WTC11 (cell line): ENCODE measurements around the gene MCF2L2. TPM values are rescaled to one million over a fixed set of nuclear protein-coding genes. Genes with fewer than 3 reads are reported as not detected.

ENCODE experiments used
- ATAC-seq: fragments of 200-7000 bp; cut with Tn5 transposase; 2 replicates; pipeline ENCODE4 v1.10.0; 2021; ENCODE audit warnings: mild to moderate bottlenecking, moderate library complexity
- CTCF ChIA-PET: fragments of 300-600 bp; sonication (Branson Sonifier 250); formaldehyde crosslinking; loops from one replicate; lab custom pipeline; 2021; ENCODE audit warnings: antibody characterized with exemption; lab: Charles Lee
- POLR2A ChIA-PET: fragments of 350-600 bp; sonication (Branson Sonifier 250); formaldehyde crosslinking; loops from one replicate; lab custom pipeline; 2021; ENCODE audit warnings: antibody characterized with exemption; lab: Charles Lee
- DNase-seq: peaks from one replicate; pipeline ENCODE4 v3.0.0; 2021; ENCODE audit warnings: low spot score
- H3K27ac Mint-ChIP-seq: 2 replicates; pipeline ENCODE4 v1.8.0; 2021; ENCODE audit warnings: mixed read lengths
- H3K27me3 Mint-ChIP-seq: 2 replicates; pipeline ENCODE4 v1.8.0; 2021; ENCODE audit warnings: low read depth, mild to moderate bottlenecking, moderate library complexity, mixed read lengths
- H3K36me3 Mint-ChIP-seq: 2 replicates; pipeline ENCODE4 v1.8.0; 2021; ENCODE audit warnings: mixed read lengths
- H3K4me1 Mint-ChIP-seq: 2 replicates; pipeline ENCODE4 v1.8.0; 2022; ENCODE audit warnings: mixed read lengths
- H3K4me3 Mint-ChIP-seq: 2 replicates; pipeline ENCODE4 v1.8.0; 2021; ENCODE audit warnings: mild to moderate bottlenecking, moderate library complexity, mixed read lengths
- H3K9me3 Mint-ChIP-seq: 2 replicates; pipeline ENCODE4 v1.8.0; 2021; ENCODE audit warnings: mixed read lengths
- CREM ChIP-seq: sonication (generic); formaldehyde crosslinking; IDR thresholded peaks from 2 replicates; pipeline ENCODE4 v1.8.1; 2022; ENCODE audit warnings: mild to moderate bottlenecking, missing genetic modification reagents, moderate library complexity
- CTCF ChIP-seq: fragments of 200-600 bp; IDR thresholded peaks from 2 replicates; pipeline ENCODE4 v1.8.0; 2022; ENCODE audit warnings: antibody characterized with exemption
- E2F1 ChIP-seq: sonication (generic); formaldehyde crosslinking; IDR thresholded peaks from 2 replicates; pipeline ENCODE4 v1.8.0; 2022; ENCODE audit warnings: mild to moderate bottlenecking, missing genetic modification reagents
- ELF4 ChIP-seq: sonication (generic); formaldehyde crosslinking; IDR thresholded peaks from 2 replicates; pipeline ENCODE4 v1.8.1; 2022; ENCODE audit warnings: low read depth, mild to moderate bottlenecking, moderate library complexity, missing genetic modification reagents
- ETV6 ChIP-seq: sonication (generic); formaldehyde crosslinking; IDR thresholded peaks from 2 replicates; pipeline ENCODE4 v1.8.1; 2022; ENCODE audit warnings: mild to moderate bottlenecking, missing genetic modification reagents
- IRF1 ChIP-seq: sonication (generic); formaldehyde crosslinking; IDR thresholded peaks from 2 replicates; pipeline ENCODE4 v1.8.0; 2023; ENCODE audit warnings: missing genetic modification reagents
- IRF2 ChIP-seq: sonication (generic); formaldehyde crosslinking; IDR thresholded peaks from 2 replicates; pipeline ENCODE4 v1.8.0; 2022; ENCODE audit warnings: low read depth, missing genetic modification reagents, borderline replicate concordance
- MAX ChIP-seq: sonication (generic); formaldehyde crosslinking; IDR thresholded peaks from 2 replicates; pipeline ENCODE4 v1.8.0; 2022; ENCODE audit warnings: mild to moderate bottlenecking, missing genetic modification reagents
- NFATC4 ChIP-seq: fragments of 250-450 bp; sonication (Bioruptor Pico); IDR thresholded peaks from 2 replicates; pipeline ENCODE4 v1.9.0; 2021; ENCODE audit warnings: mild to moderate bottlenecking
- NFYB ChIP-seq: sonication (generic); formaldehyde crosslinking; conservative IDR thresholded peaks from 2 replicates; pipeline ENCODE4 v1.8.0; 2022; ENCODE audit warnings: low read depth, missing genetic modification reagents
- RORB ChIP-seq: fragments of 250-450 bp; sonication (Bioruptor Pico); IDR thresholded peaks from 2 replicates; pipeline ENCODE4 v1.9.0; 2021; ENCODE audit warnings: mild to moderate bottlenecking
- SOX15 ChIP-seq: fragments of 250-450 bp; sonication (Bioruptor Pico); IDR thresholded peaks from 2 replicates; pipeline ENCODE4 v1.9.0; 2021; ENCODE audit warnings: mild to moderate bottlenecking
- TEAD4 ChIP-seq: sonication (generic); formaldehyde crosslinking; IDR thresholded peaks from 2 replicates; pipeline ENCODE4 v1.8.0; 2022; ENCODE audit warnings: mild to moderate bottlenecking, missing genetic modification reagents
- TP53 ChIP-seq: sonication (generic); formaldehyde crosslinking; IDR thresholded peaks from 2 replicates; pipeline ENCODE4 v1.8.1; 2023; ENCODE audit warnings: mild to moderate bottlenecking, missing genetic modification reagents
- ZMAT4 ChIP-seq: fragments of 250-450 bp; sonication (Bioruptor Pico); IDR thresholded peaks from 2 replicates; pipeline ENCODE4 v1.9.0; 2021; ENCODE audit warnings: mild to moderate bottlenecking
- total RNA-seq: library from RNA; stranded (reverse); gene quantifications from 3 replicates; pipeline ENCODE4 v1.2.3, GENCODE V29; 2021

MCF2L2 gene
- total RNA-seq, 1 experiment from 2014 or later = 7.5 TPM

DNA sequence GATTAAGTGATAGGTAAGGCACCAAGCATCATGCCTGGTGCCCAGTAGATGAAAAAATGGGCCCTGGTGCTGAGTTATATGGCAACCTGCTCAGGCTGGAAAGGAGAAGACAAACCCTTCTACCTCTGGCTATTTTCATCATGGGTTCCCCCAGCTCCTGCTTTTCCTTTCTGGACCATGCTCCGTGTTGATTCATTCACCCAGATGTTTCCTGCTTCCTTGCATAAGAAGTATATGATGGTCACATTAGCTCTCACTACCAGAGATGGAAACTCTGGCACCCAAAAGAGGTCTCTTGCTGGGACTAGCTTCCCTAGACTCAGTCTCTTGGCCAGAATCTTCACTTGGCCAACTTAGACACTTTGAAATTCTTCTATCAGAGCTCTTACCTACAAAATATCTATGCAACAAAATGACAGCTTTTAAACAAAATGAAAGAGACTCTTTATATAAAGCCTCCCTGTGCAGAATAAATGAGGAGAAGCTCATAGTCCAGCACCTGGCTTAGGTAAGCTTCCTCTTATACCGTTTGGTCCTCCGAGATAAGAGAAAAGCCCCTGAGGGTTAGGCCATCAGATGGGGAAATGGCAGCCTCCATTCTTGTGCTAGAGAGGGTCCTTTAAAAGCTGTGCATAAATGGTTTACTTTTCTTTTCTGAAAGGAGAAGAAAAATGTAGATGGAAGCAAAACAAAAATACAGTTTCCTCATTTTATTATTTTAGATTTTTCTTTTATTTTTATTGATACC, 46.8 kb upstream of the MCF2L2 start:
- no peak for DNase-seq
- no peak overlapping the region for H3K27ac Mint-ChIP-seq
- H3K27me3 Mint-ChIP-seq = no peaks in the 10 kb centered on the region; the same call in 1 of the 2 replicates
- H3K4me3 Mint-ChIP-seq = no peak overlapping the region
- H3K36me3 Mint-ChIP-seq = no peaks in the 10 kb centered on the region
- CTCF ChIA-PET = interaction anchor here (1.1 to 1.4 kb wide), 2 partner anchors 292 to 349 kb away, joined by 3 to 4 read pairs; no protein-coding TSS in a partner anchor
- POLR2A ChIA-PET = no interaction called here
- no peak for ATAC-seq
- TF ChIP-seq CREM (CRISPR knock-in tag) = no peak
- TF ChIP-seq MAX (CRISPR knock-in tag) = no peak
- TF ChIP-seq E2F1 (CRISPR knock-in tag) = no peak
- H3K4me1 Mint-ChIP-seq = peaks cover 11% of the 10 kb centered on the region
- H3K9me3 Mint-ChIP-seq = no peaks in the 10 kb centered on the region

DNA sequence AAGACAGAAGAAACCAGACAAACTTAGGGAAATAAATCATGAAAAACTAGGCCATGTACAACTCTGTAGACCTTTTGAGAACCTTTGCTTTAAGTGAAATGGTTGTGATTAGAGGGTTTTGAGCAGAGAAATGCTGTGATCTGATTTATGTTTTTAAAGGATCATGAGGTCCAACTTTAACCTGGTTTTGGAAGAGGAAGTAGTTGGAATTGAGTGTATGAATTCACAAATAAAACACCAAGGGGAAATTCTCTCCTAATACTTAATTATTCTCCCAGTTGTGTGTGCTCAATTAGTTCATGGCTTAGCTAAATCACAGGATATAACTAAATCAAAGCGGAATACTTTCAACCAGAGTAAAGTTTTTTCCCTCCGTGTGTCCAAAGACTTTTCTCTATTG, 45.5 kb upstream of the MCF2L2 start:
- DNase-seq (no peak), ATAC-seq (no peak)
- no peak overlapping the region for H3K4me3 Mint-ChIP-seq
- no peaks in the 10 kb centered on the region for H3K36me3 Mint-ChIP-seq
- ChIA-PET POLR2A (no interaction called here), CTCF (interaction anchor here (1.1 to 1.4 kb wide), 2 partner anchors 293 to 350 kb away, joined by 3 to 4 read pairs; no protein-coding TSS in a partner anchor)
- no peak overlapping the region for H3K27ac Mint-ChIP-seq
- H3K9me3 Mint-ChIP-seq = no peaks in the 10 kb centered on the region
- H3K27me3 Mint-ChIP-seq = no peaks in the 10 kb centered on the region; the same call in 1 of the 2 replicates
- no peaks in the 10 kb centered on the region for H3K4me1 Mint-ChIP-seq
- TF ChIP-seq TEAD4 (no peak), NFATC4 (CRISPR knock-in tag) (no peak), ELF4 (CRISPR knock-in tag) (no peak), SOX15 (CRISPR knock-in tag) (no peak), CTCF (no peak), IRF1 (CRISPR knock-in tag) (no peak), IRF2 (CRISPR knock-in tag) (no peak), NFYB (CRISPR knock-in tag) (no peak), MAX (CRISPR knock-in tag) (no peak), ZMAT4 (CRISPR knock-in tag) (no peak), RORB (CRISPR knock-in tag) (no peak), ETV6 (CRISPR knock-in tag) (no peak)
- TF ChIP-seq, all 79 proteins: peak for 0

DNA sequence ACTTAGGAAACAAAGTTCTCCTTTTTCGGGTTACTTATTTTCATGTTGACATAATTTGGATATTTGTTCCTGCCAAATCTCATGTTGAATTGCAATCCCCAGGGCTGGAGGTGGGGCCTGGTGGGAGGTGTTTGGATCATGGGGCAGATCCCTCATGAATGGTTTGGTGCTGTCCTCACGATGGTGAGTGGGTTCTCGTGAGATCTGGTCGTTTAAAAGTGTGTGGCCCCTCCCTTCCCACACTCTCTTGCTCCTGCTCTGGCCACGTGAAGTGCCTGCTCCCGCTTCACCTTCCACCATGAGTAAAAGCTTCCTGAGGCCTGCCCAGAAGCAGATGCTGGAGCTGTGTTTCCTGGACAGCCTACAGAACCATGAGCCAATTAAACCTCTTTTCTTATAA, 43.7 kb upstream of the MCF2L2 start:
- POLR2A ChIA-PET = no interaction called here
- no peak for DNase-seq
- no peak overlapping the region for H3K4me3 Mint-ChIP-seq
- no peaks in the 10 kb centered on the region for H3K9me3 Mint-ChIP-seq
- TF ChIP-seq TP53 = no peak
- ATAC-seq = no peak
- no peaks in the 10 kb centered on the region for H3K4me1 Mint-ChIP-seq
- CTCF ChIA-PET = interaction anchor here (0.5 kb wide), 1 partner anchor 162 kb away, joined by 4 read pairs; no protein-coding TSS in a partner anchor
- no peak overlapping the region for H3K27ac Mint-ChIP-seq
- H3K36me3 Mint-ChIP-seq = no peaks in the 10 kb centered on the region
- H3K27me3 Mint-ChIP-seq = no peaks in the 10 kb centered on the region; the same call in 1 of the 2 replicates
